CD4-positive, alpha-beta T cell treated with Interferon alpha-2 for 1 hour (primary cell): Measurements from ENCODE around the gene NKIRAS1.
"Not testable (repeated sequence)": the region's sequence is repeated elsewhere in the genome, so short reads cannot be mapped to it uniquely, and the experiment has no call there.

Experiments
- DNase-seq, 2 donors: peaks; one replicate each; pipeline ENCODE4 v3.0.0-alpha.2; 2020 to 2022

The NKIRAS1 gene

DNA sequence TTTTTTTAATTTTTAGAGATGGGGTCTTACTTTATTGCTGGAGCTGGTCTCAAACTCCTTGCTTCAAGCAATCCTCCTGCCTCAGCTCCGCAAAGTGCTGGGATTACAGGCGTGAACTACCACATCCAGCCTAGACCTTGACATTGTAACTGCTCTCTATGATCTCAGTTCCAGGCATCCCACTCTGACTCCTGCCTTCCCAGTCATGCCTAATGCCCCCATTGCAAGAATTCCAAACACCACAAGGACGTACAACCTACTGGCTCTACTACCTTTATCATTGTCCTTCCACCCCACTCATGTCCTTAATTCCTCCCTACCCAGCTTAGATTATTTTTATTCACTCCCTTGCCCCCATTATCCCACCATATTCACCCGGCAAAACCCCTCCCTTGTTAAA, 21.6 kb downstream of the NKIRAS1 start:
- no peak for DNase-seq

DNA sequence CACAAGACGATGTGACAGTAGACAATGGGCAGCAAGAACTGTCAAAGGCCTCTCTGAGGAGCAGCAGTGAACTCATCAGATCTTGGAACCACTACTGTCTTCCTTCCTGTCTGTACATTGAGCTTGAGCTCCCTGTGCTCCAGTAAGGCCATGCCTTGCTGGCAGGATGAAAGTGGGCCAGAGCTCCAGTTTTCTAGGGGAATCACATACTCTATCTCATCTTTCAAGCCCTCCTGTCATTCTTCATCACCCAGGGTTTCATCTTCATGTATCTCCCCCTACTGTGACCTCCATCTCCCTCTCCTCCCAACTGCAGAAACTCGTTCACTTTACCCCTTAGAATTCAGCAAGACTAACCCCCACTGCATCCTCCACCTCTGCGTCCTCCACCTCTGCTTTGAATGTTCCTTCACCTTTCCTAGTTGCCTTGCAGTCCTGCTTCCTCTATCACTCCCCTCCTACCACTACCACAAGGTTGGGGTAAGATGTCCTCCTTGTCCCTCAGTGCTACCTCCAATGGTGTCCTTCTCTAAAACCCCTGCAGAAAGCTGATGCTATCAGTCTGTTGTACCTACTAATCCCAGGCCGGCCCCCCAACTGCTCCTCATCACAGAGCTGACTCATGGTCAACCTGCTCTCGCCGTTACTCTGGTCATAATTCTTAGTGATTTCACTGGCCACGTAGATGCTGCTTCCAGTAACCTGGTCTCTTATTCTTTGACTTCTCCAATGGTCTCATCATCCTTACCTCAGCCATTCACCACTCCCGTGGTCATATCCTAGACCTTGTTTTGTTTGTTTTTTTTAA, 22.3 kb downstream of the NKIRAS1 start:
- no peak for DNase-seq

DNA sequence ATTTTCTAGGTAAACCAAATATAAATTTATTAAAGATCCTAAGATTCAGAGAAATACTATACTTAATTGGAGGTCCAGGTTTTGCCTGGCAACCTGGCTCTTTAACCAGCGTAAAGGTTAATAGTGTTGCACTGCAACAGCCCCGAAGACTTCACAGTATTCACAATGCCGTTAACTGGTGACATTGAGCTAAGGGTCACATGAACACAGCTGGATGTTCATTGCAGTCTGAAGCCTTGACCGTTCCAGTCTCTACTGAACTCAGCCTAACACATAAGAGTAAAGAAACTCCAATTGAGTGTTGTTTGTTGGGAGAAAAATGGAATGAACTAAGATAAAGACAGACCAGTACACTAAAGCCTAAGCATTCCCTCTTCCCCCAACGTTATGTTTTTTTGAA, 26.8 kb downstream of the NKIRAS1 start:
- no peak for DNase-seq

DNA sequence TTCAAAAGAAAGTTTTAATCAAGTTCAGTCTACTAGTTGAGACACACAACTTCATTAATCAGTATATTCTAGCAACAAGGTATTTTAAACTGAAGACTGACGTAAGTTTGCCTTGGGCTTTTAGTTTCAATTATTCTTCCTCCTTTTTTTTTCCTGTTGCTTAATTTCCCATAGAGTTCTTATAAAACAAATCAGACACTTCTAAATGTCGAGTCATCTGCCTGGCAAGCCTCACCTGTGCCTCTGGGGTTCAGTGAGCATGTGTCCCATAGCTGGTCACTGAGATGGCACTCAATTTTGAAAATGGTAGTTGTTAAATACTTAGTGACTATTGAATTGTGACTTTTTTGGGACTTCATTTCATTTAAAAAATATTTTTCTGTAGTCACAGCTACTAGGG, 27.4 kb downstream of the NKIRAS1 start:
- no peak for DNase-seq

DNA sequence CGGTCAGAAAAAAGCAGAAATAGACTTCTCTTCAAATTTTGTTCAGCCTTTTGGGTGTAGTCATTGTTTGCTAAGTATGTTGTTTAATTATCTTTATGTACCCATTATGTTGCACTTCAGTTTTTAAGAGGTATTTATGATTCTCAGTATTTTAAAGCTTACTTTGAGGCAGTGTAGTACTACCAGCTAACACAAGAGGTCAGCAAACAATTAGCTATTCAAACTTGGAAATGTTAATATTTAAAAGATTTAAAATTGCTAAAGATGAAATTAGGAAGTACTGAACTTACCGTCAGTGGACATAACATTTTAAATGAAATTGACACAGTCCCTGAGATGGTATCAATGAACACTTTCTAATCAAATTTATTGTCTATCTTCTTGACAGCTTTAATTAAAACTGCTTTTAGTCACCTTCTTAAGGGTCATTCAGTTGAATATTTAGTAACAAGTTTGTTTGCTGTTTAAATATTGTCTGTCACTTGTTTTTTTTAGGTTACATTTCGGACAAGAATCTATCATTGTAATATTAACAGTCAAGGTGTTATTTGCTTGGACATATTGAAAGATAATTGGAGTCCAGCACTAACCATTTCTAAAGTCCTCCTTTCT, 28.1 kb downstream of the NKIRAS1 start:
- DNase-seq: peak in 1 of 2 donors; percentile 54

DNA sequence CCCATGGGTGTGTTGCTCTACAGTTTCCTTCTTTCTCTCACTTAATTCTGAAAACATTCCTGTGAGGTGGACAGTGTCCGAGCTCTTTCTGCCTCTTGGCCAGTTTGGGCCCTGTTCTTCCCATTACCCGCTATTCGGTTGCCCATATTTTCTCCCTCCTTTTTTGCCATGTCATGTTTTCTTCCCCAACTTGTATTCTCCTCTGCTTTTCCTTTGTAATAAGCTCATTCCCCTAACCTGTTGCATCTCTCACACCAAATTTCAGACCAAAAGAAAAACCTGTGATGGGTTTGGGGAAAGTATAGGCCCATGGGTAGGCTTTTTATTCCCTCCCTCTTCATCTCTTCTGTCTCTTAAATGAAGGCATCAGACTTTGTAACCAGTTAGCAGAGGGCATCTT, 30.5 kb downstream of the NKIRAS1 start:
- DNase-seq: no peak

DNA sequence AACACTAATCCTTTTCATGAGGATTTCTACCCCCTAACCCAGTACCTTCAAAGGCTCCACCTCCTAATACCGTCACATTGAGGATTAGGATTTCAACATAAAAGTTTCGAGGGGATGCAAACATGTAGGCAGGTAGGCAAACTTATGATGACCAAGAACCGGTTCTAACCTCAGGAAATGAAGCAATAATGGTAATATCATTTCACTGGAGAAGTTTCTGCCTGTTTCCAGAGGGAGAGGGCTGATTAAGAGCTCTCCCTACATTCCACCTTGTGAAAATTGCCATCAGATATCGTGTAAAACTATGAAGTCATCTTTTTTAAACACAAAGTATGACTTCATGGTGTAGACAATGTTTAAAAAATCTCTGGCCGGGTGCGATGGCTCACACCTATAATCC, 31.6 kb downstream of the NKIRAS1 start:
- no peak for DNase-seq

DNA sequence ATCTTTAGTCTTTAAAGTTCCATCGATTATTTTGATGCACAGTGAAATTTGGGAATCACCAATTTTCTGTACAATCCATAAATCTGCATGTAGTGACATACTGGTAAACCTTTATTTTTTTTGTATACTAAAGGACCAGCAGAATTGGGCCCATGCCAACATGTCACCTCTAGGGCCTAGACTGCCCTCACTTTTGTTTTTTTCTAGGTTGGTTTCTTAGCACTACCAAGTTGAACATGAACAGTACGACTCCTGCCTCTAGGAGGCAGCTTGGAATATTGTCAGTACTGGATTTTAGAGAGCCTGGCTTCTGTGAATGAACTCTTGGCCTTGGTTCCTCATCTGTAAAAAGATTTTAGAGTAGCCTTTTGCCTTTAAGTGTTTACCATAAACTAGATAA, 32.3 kb downstream of the NKIRAS1 start:
- DNase-seq: no peak

DNA sequence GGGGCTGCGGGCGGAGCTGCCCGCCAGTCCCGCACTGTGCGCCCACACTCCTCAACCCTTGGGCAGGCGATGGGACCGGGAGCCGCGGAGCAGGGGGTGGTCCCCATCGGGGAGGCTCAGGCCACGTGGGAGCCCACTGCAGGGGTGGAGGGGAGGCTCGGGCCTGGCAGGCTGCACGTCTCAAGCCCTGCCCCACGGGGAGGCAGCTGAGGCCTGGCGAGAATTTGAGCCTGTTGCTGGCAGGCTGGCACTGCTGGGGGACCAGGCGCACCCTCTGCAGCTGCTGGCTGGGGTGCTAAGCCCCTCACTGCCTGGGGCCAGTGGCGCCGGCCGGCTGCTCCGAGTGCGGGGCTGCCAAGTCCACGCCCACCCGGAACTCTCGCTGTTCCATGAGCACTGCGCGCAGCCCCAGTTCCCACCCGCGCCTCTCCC, 34.3 kb downstream of the NKIRAS1 start:
- no peak for DNase-seq

DNA sequence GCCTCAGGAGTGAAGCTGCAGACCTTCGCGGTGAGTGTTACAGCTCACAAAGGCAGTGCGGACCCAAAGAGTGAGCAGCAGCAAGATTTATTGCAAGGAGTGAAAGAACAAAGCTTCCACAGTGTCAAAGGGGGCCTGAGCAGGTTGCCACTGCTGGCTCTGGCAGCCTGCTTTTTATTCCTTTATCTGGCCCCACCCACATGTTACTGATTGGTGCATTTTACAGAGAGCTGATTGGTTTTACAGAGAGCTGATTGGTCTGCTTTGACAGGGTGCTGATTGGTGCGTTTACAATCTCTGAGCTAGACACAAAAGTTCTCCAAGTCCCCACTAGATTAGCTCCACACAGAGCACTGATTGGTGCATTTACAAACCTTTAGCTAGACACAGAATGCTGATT, 34.8 kb downstream of the NKIRAS1 start:
- not testable (repeated sequence) for DNase-seq

DNA sequence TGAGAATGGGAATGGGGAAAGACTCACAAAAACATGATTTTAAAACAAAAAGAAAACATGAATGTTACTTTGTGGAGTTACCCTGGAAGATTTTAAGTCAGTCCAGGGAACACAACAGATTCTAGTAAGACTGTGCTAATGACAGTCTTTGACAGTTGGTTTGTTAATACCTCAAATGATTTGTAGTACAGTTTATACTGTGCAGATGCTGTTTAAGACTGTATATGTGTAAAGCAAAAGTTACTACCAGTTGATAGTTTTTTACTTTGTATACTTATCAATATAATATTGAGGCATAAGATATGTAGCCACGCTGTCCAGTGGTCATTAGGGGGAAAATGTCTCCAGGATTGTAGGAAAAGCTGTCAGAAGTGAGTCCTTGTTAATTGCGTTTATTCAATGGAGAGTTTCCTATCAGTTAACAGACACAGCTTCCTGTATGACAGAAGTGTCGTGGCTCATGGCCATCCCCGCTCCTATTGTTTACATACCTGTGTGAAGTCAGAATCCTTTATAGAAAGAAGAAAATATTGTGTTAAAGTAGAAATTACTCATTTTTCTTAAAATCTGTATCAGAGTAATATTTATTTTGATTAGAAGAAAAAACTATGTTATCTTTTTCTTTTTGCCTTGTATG, 36.0 kb downstream of the NKIRAS1 start:
- no peak for DNase-seq

DNA sequence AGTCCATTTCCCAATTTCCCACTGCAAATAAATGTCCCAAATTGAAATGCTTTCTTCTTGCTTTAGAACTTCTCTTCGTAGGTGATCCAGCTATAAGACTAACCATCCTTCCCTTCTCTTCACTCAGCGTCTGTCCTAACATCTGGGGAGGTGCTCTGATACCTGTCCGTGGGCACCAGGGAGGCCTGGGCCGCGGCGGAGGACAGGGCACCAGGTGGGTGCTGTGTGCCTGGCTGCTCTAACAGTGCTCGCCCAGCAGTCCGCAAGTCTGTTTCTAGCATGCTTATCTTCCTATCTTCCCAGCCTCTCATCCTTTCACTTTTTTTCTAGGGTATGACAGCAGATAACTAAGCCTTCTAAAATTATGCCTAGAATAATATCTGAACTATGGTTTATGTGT, 37.3 kb downstream of the NKIRAS1 start:
- no peak for DNase-seq

DNA sequence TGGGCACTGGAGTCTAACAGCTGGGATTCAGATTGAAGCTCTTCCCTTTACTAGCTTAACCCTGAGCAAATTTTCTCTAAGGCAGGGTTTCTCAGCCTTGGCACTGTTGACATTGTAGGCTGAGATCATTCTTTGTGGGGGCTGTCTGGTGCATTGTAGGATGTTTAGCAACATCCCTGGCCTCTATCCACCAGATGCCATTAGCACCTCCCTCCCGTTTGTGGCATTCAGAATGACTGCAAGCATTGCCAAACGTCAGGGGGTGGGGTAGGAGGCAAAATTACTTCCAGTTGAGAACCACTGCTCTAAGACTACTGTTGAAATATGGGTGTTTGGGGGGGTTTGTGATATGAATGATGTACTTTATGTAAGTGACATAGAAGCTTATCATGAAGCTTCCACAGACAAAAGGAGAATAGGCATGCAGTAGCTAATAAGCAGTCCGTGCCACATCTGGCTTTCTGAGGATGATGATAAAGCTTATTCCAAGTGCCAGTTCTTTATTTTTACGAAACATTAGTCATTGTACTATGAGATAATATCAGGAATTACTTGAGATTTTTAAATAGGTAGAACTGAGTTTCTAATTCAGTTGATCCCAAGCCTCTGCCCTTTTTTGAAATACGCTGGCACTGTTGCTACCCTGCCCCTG, 39.3 kb downstream of the NKIRAS1 start:
- no peak for DNase-seq

DNA sequence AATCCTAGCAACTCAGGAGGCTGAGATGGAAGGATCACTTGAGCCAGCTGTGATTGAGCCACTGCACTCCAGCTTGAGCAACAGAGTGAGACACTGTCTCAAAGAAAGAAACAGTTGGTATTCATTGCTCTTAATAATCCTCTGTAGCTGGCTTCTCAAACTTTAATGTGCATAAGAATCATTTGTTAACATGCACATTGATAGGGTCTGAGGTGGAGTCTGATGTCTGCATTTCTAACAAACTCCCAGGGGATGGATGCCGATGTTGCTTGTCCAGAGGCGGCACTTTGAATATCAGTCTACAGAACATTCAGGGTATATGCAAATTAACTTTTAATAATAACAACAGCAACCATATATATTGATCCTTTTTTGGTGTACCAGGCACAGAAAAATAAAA, 39.9 kb downstream of the NKIRAS1 start:
- no peak for DNase-seq

DNA sequence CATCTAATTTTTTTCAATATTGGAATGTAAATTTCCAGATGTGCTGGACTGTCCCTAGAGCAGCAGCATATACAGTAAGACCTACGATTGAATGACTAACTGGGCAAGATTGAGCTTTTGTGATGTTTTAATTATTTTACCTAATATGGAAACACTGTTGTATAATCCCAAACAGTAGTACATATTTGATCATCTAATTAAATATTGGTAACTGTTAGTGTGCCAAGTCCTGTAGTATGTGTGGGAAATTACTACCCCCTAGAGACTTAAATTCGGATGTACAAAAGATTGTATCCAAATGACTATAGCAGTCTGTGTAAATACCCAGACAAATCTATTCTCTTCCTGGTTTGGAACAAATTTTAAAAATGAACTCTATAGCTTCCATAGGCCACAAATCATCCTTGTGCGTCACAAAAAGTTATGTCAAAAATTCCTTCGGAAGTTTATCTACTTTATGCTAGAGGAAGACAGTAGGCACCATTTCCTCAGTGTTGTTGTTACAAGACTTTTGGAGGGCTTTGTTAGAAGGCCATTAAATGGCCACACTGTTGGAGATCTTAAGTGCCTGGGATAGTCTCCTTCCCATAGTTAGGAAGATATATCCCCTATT, 41.6 kb downstream of the NKIRAS1 start:
- no peak for DNase-seq

DNA sequence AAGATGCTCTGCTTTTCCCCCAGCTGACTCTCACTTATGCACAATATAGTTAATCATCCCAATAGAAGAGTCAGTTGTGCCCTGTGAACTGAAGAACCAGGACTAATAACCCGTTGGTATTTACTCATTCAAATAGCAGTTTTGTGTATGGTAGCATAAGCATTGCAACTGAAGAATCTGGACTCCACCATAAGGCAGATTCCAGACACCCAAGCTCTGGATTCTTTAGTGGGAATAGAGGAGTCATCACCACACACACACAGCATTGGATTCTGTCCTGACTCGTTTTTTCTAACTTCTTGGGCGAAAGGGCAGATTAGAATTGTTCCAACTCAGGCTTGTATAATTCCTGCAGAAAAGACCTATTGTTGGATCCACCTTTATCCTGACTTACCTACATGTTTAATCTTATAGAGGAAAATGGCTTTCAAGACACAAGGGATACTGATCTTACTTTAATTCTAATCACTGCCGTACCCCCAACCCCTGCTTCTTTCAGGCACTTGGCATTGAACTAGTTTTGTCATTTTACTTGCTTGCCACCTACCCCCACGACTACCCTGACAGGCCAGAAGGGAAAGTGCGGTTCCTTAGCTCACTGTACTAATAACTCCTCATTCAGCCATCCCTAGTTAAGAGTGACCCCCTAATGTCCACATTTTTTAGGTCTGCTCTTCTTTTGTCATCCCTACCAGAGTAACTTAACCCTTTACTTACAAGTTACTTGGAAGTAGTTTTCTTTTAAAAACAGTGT, 42.3 kb downstream of the NKIRAS1 start:
- DNase-seq: no peak

DNA sequence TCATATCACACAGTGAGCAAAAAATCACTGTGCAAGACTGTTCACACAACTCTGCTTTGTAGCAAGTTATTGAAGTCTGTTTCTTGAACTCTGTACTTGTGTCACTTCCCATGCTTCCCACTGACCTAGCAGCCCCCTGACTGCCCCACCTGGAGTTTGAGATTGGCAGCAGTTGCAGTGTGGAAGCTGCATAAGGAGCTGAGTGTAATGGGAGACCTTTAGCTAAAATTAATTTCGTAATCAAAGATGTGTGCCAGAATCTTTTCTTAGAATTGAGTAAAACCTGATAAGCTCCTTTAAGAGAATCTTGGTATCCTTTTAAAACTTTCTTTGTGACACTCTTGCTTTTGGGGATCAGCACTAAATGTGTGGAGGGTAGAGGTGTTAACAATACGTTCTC, 42.8 kb downstream of the NKIRAS1 start:
- no peak for DNase-seq

DNA sequence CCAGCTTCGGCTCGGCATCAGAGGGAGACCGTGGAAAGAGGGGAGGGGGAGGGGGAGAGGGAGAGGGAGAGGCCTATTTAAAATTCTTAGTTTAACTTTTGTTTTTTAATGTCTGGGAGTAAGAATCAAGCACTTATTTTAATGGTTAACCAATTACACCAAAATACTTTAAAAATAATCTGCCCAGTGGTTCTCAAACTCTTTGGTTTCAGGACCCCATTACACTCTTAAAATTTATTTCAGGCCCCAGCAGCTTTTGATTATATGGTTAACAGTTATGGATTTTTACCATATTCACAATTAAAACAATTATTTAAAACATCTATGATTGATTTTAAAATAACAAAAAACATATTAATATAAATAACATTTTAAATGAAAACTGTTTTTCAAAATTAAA, 44.5 kb downstream of the NKIRAS1 start:
- no peak for DNase-seq

DNA sequence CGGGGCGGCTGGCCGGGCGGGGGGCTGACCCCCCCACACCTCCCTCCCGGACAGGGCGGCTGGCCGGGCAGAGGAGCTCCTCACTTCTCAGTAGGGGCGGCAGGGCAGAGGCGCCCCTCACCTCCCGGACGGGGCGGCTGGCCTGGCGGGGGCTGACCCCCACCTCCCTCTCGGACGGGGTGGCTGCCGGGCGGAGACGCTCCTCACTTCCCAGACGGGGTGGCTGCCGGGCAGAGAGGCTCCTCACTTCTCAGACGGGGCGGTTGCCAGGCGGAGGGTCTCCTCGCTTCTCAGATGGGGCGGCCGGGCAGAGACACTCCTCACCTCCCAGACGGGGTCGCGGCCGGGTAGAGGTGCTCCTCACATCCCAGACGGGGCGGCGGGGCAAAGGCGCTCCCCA, 45.4 kb downstream of the NKIRAS1 start:
- not testable (repeated sequence) for DNase-seq

DNA sequence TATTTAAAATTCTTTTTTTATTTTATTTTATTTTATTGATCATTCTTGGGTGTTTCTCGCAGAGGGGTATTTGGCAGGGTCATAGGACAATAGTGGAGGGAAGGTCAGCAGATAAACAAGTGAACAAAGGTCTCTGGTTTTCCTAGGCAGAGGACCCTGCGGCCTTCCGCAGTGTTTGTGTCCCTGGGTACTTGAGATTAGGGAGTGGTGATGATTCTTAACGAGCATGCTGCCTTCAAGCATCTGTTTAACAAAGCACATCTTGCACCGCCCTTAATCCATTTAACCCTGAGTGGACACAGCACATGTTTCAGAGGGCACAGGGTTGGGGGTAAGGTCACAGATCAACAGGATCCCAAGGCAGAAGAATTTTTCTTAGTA, 46.1 kb downstream of the NKIRAS1 start:
- DNase-seq: not testable (repeated sequence)

DNA sequence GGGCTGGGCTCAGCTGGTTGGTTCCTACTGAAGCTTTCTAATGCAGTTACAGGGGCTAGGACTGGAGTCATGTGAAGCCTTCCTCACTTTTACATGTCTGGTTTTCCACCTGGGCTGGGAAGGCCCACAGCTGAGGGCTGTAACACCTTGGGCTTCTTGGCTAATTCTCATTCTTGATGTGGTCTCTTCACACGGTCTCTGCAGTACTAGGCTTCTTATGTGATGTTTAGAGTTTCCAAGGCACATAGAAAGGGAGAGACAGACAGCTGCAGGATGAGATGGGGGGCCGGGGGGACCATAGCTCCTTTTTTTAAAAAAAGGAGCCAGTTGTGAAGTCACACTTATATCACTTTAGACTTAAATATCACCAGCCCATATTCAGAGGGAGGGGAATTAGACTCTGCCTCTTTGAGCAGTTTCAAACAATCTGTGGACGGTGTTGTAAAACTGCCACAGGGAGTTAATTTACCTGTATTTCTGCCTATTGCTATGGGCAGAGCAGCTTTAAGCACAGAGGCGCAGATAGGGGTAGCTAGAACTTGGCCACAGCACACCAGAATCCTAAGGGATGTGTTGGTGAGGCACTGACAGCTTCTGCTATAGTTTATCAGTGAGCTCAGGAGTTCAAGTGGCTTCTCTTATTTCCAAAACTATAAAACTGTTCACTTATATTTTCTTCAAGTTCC, 46.7 kb downstream of the NKIRAS1 start:
- no peak for DNase-seq

DNA sequence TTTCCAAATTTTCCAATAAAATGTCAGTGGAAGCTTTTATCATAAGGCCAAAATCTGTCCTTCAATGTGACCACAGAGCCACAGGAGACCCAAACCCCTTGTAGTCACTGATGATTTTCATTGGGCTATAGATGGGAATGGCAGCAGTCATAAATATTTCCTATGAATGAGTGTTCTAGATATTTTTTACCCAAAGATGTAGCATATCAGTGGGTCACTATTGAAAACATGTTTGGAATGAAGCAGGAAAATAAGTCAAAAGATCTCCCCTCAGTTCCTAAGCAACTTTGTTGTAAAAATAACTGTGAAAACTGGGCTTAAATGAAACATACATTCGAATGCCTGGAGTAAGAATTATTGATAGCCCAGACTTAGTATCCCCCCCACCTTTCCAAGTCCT, 49.0 kb downstream of the NKIRAS1 start:
- DNase-seq: no peak
